Neural cell (in vitro differentiated cells): ENCODE data around the gene OR2A2.

Source experiments
- EZH2 ChIP-seq: fragments of 200-600, 300-800 bp; shearing (Covaris generic), sonication (generic); IDR thresholded peaks from 2 replicates; pipeline ENCODE4 v1.6.1; 2014; ENCODE audit warnings: antibody characterized with exemption, low read length, borderline replicate concordance, mild to moderate bottlenecking; ENCODE audit not compliant: insufficient read depth, poor library complexity, severe bottlenecking
- POLR2AphosphoS5 ChIP-seq: IDR thresholded peaks from 2 replicates; pipeline ENCODE4 v1.6.1; 2012
- TAF1 ChIP-seq: IDR thresholded peaks from 2 replicates; pipeline ENCODE4 v1.6.1; 2012; ENCODE audit warnings: low read depth
- TF ChIP-seq, protein P1 (sequence below): IDR thresholded peaks from 2 replicates; pipeline ENCODE4 v1.6.1; 2012; ENCODE audit warnings: borderline replicate concordance
- TF ChIP-seq, protein P2 (sequence below): fragments of 450-650 bp; IDR thresholded peaks from 2 replicates; pipeline ENCODE4 v1.5.1; 2014; ENCODE audit warnings: antibody characterized with exemption, mild to moderate bottlenecking, moderate library complexity; ENCODE audit not compliant: poor library complexity, severe bottlenecking

DNA sequence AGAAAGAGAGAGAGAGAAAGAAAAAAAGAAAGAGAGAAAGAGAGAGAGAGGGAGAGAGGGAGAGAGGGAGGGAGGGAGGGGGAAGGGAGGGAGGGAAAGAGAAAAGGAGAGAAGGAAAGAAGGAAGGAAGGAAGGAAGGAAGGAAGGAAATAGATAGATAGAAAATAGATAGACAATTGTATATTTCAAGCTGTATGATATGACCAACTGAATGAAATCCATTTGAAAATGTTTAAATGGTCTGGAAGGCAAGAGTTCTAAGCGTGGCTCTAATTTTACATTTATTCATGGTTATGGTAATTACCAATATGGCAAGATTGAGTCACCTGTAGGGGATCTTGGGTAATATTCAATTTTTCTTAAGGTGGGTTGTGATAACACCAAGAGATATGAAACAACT is 49.5 kb downstream of the OR2A2 start:
- TF ChIP-seq POLR2AphosphoS5, result no peak
- TF ChIP-seq, protein P1, sequence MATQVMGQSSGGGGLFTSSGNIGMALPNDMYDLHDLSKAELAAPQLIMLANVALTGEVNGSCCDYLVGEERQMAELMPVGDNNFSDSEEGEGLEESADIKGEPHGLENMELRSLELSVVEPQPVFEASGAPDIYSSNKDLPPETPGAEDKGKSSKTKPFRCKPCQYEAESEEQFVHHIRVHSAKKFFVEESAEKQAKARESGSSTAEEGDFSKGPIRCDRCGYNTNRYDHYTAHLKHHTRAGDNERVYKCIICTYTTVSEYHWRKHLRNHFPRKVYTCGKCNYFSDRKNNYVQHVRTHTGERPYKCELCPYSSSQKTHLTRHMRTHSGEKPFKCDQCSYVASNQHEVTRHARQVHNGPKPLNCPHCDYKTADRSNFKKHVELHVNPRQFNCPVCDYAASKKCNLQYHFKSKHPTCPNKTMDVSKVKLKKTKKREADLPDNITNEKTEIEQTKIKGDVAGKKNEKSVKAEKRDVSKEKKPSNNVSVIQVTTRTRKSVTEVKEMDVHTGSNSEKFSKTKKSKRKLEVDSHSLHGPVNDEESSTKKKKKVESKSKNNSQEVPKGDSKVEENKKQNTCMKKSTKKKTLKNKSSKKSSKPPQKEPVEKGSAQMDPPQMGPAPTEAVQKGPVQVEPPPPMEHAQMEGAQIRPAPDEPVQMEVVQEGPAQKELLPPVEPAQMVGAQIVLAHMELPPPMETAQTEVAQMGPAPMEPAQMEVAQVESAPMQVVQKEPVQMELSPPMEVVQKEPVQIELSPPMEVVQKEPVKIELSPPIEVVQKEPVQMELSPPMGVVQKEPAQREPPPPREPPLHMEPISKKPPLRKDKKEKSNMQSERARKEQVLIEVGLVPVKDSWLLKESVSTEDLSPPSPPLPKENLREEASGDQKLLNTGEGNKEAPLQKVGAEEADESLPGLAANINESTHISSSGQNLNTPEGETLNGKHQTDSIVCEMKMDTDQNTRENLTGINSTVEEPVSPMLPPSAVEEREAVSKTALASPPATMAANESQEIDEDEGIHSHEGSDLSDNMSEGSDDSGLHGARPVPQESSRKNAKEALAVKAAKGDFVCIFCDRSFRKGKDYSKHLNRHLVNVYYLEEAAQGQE, result no peak
- TF ChIP-seq, protein P2, sequence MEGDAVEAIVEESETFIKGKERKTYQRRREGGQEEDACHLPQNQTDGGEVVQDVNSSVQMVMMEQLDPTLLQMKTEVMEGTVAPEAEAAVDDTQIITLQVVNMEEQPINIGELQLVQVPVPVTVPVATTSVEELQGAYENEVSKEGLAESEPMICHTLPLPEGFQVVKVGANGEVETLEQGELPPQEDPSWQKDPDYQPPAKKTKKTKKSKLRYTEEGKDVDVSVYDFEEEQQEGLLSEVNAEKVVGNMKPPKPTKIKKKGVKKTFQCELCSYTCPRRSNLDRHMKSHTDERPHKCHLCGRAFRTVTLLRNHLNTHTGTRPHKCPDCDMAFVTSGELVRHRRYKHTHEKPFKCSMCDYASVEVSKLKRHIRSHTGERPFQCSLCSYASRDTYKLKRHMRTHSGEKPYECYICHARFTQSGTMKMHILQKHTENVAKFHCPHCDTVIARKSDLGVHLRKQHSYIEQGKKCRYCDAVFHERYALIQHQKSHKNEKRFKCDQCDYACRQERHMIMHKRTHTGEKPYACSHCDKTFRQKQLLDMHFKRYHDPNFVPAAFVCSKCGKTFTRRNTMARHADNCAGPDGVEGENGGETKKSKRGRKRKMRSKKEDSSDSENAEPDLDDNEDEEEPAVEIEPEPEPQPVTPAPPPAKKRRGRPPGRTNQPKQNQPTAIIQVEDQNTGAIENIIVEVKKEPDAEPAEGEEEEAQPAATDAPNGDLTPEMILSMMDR, result no peak
- no peak for TF ChIP-seq TAF1
- TF ChIP-seq EZH2, result no peak
